ENCODE measurements around the gene LMBR1L. TPM values are rescaled to one million over a fixed set of nuclear protein-coding genes. Genes with fewer than 3 reads are reported as not detected.

The LMBR1L gene
- total and polyA plus RNA-seq, 2 of the 13 experiments (the other 11 are each of a cell fraction or from before 2014, with no cell fraction given): 12.2 to 65.9 TPM

DNA sequence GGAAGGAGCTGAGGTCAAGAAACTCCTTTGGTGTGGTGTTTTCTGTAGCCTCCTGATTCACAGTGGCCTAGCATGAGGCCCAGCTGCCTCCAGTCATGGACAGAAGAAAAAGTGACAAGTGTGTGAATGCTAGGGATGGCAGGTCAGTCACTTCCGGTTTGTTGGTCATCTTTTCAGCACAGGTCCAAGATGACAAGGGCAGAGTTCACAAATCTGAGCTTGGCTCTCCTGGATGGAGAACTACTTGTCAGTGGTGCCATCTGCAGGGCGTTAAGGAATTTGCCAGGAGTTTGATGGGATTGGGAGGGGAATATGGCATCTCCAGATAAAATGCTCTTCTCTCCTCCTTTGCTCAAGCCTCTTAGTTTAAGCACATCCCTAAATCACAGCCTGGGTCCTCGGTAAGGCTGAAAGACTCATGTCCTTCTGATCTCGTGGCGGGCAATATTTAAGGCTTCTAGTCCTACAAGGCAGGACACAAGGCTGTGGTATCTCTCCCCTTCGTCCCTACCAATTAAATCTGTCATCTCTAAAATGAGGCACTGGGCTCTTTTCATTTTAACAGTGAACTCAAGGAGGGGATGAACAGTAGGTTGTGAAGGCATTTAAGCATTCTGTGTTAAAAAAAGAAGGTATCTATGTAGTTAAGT is 10.5 kb upstream of the LMBR1L start (continued):
- TF ChIP-seq SYNCRIP (IDR thresholded peaks at IDR 0.05; ENCODE audit: insufficient read depth, low read depth, low read length) (no peak), NR1H2 (CRISPR knock-in tag; IDR thresholded peaks at IDR 0.05; ENCODE audit: borderline replicate concordance, low read depth) (no peak), NAIF1 (CRISPR knock-in tag; IDR thresholded peaks at IDR 0.05; ENCODE audit: borderline replicate concordance) (no peak), THAP11 (CRISPR knock-in tag; IDR thresholded peaks at IDR 0.05) (peak; percentile 59; the same call in 1 of the 2 replicates), ZNF7 (CRISPR knock-in tag; IDR thresholded peaks at IDR 0.05) (no peak), ATF1 (CRISPR knock-in tag; IDR thresholded peaks at IDR 0.05) (no peak), ZFX (CRISPR knock-in tag; IDR thresholded peaks at IDR 0.05; ENCODE audit: low read depth) (no peak), ZNF615 (CRISPR knock-in tag; IDR thresholded peaks at IDR 0.05; ENCODE audit: borderline replicate concordance) (no peak), ZBTB4 (CRISPR knock-in tag; IDR thresholded peaks at IDR 0.05; ENCODE audit: borderline replicate concordance) (no peak), PHB2 (IDR thresholded peaks at IDR 0.05; ENCODE audit: partially characterized antibody) (no peak), DRAP1 (CRISPR knock-in tag; IDR thresholded peaks at IDR 0.05) (0 out of 2 replicates have a peak, but pooled peaks have one; percentile 18), TBX2 (CRISPR knock-in tag; IDR thresholded peaks at IDR 0.05; ENCODE audit: borderline replicate concordance) (no peak), SAP130 (CRISPR knock-in tag; IDR thresholded peaks at IDR 0.05; ENCODE audit: low read depth) (peak; percentile 67), CTCF (CRISPR knock-in tag; IDR thresholded peaks at IDR 0.05) (peak; percentile 88), SMAD9 (CRISPR knock-in tag; IDR thresholded peaks at IDR 0.05) (no peak), TFDP1 (CRISPR knock-in tag; IDR thresholded peaks at IDR 0.05; ENCODE audit: borderline replicate concordance) (no peak), FOXO1 (CRISPR knock-in tag; IDR thresholded peaks at IDR 0.05) (no peak), KLF11 (CRISPR knock-in tag; IDR thresholded peaks at IDR 0.05) (no peak)
- TF ChIP-seq, protein P1, sequence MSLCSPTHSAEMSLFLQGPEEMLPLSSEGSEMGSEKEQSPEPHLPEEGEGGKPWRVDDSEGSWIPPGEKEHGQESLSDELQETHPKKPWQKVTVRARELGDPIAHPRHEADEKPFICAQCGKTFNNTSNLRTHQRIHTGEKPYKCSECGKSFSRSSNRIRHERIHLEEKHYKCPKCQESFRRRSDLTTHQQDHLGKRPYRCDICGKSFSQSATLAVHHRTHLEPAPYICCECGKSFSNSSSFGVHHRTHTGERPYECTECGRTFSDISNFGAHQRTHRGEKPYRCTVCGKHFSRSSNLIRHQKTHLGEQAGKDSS (CRISPR knock-in tag; IDR thresholded peaks at IDR 0.05; ENCODE audit: borderline replicate concordance, low read depth): peak; percentile 75; the same call in 1 of the 2 replicates
- TF ChIP-seq, protein P2, sequence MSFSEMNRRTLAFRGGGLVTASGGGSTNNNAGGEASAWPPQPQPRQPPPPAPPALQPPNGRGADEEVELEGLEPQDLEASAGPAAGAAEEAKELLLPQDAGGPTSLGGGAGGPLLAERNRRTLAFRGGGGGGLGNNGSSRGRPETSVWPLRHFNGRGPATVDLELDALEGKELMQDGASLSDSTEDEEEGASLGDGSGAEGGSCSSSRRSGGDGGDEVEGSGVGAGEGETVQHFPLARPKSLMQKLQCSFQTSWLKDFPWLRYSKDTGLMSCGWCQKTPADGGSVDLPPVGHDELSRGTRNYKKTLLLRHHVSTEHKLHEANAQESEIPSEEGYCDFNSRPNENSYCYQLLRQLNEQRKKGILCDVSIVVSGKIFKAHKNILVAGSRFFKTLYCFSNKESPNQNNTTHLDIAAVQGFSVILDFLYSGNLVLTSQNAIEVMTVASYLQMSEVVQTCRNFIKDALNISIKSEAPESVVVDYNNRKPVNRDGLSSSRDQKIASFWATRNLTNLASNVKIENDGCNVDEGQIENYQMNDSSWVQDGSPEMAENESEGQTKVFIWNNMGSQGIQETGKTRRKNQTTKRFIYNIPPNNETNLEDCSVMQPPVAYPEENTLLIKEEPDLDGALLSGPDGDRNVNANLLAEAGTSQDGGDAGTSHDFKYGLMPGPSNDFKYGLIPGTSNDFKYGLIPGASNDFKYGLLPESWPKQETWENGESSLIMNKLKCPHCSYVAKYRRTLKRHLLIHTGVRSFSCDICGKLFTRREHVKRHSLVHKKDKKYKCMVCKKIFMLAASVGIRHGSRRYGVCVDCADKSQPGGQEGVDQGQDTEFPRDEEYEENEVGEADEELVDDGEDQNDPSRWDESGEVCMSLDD (CRISPR knock-in tag; IDR thresholded peaks at IDR 0.05; ENCODE audit: borderline replicate concordance): no peak
